GM12878 (cell line): Measurements from ENCODE around the gene USPL1.

Experiments used
- CHD4 ChIP-seq: fragments of 200-600 bp; sonication (generic); IDR thresholded peaks from 2 replicates; pipeline ENCODE4 v1.6.1; 2016; ENCODE audit warnings: mild to moderate bottlenecking
- MXI1 ChIP-seq: fragments of 150-350 bp; IDR thresholded peaks from 2 replicates; pipeline ENCODE4 v1.6.1; 2011; ENCODE audit warnings: low read depth, mild to moderate bottlenecking, inconsistent platforms, low read length, improper control_type of control experiment
- POLR2A ChIP-seq: IDR thresholded peaks from 2 replicates; pipeline ENCODE4 v1.6.1; 2011; ENCODE audit warnings: low read depth, mild to moderate bottlenecking, low read length
- RFX5 ChIP-seq: IDR thresholded peaks from 2 replicates; pipeline ENCODE4 v1.6.1; 2011; ENCODE audit warnings: low read depth, low read length, improper control_type of control experiment
- SMC3 ChIP-seq: IDR thresholded peaks from 2 replicates; pipeline ENCODE4 v1.6.1; 2011; ENCODE audit warnings: low read length, improper control_type of control experiment, borderline replicate concordance
- TCF7 ChIP-seq: IDR thresholded peaks from 2 replicates; pipeline ENCODE4 v1.6.1; 2014; ENCODE audit warnings: antibody characterized with exemption, borderline replicate concordance
- TF ChIP-seq, protein P1 (sequence below): IDR thresholded peaks from 2 replicates; pipeline ENCODE4 v1.6.1; 2012; ENCODE audit warnings: low read depth, low read length, improper control_type of control experiment
- TF ChIP-seq, protein P2 (sequence below), 3 experiments: IDR thresholded peaks in 2 of 3; conservative IDR thresholded peaks in 1 of 3; 2 replicates each; pipeline ENCODE4 v1.5.1; 2011; ENCODE audit warnings: low read depth in 3 of 3, low read length in 3 of 3, mild to moderate bottlenecking in 3 of 3, control low read depth in 2 of 3, moderate library complexity in 2 of 3, inconsistent platforms in 1 of 3, mixed read lengths in 1 of 3; ENCODE audit not compliant: control insufficient read depth in 2 of 3, insufficient read depth in 1 of 3; ENCODE audit errors: extremely low read depth in 1 of 3

DNA sequence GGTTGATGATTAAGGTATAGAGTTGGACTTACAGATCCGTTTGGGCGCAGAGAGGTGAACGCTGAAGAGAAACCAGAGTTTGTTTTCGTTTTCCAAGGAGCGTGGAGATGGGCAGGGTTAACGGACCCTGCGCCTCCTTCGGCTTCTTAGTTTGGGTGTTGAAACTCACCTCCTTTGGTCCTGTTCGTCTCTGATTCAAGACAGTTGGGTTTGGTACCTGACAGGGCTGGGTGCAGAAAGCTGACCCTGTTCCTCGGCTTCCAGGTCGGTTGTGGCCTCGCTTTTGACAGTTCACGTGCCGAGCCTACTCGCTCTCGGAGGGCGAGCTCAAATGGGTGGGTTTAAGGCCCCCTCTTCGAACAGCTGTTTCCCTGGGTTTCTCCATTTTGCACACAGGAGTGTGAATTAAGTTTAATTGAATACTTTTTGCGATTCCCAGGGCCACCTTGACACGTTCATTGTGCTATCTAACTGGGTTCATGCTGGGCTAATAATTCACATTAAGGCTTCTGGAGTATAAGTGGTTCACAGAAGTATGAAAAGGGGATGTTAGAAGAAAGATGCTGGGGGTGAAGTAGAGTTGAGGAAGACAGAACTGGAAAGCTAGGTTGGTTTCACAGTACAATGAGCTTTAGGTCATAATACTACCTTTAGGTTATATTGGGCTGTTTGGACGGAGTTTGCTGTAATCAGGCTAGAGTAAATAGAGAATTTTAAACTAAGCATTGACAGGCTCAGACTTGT is 638 bp downstream of the USPL1 start:
- TF ChIP-seq, protein P1, sequence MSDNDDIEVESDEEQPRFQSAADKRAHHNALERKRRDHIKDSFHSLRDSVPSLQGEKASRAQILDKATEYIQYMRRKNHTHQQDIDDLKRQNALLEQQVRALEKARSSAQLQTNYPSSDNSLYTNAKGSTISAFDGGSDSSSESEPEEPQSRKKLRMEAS, result no peak
- TF ChIP-seq RFX5, result no peak
- TF ChIP-seq, protein P2, sequence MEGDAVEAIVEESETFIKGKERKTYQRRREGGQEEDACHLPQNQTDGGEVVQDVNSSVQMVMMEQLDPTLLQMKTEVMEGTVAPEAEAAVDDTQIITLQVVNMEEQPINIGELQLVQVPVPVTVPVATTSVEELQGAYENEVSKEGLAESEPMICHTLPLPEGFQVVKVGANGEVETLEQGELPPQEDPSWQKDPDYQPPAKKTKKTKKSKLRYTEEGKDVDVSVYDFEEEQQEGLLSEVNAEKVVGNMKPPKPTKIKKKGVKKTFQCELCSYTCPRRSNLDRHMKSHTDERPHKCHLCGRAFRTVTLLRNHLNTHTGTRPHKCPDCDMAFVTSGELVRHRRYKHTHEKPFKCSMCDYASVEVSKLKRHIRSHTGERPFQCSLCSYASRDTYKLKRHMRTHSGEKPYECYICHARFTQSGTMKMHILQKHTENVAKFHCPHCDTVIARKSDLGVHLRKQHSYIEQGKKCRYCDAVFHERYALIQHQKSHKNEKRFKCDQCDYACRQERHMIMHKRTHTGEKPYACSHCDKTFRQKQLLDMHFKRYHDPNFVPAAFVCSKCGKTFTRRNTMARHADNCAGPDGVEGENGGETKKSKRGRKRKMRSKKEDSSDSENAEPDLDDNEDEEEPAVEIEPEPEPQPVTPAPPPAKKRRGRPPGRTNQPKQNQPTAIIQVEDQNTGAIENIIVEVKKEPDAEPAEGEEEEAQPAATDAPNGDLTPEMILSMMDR (IDR thresholded peaks at IDR 0.05 in 2 of 3, conservative IDR thresholded peaks at IDR 0.05 in 1 of 3; ENCODE audit: control insufficient read depth in 2 of 3, extremely low read depth in 1 of 3, insufficient read depth in 1 of 3, low read depth in 3 of 3, low read length in 3 of 3), result no peak
- no peak for TF ChIP-seq POLR2A
- no peak for TF ChIP-seq CHD4
- TF ChIP-seq SMC3, result no peak
- no peak for TF ChIP-seq MXI1
- no peak for TF ChIP-seq TCF7
